Measurements from ENCODE around the gene MTO1.
"Not testable (repeated sequence)": the region's sequence is repeated elsewhere in the genome, so short reads cannot be mapped to it uniquely, and the experiment has no call there.

The MTO1 gene

DNA sequence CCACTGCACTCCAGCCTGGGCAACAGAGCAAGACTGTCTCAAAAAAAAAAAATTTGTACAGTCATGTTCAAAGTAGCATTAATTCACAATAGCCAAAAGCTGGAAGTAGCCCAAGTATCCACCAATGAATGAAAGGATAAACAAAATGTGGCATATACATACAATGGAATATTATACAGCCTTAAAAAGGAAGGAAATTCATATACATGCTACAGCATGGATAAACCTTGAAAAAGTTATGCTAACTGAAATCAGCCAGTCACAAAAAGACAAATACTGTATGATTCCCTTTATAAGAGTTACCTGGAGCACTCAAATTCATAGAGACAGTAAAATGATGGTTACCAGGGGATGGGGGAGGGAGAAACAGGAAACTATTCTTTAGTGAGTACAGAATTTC lies 43.6 kb downstream of the MTO1 start:
- no peak for DNase-seq

DNA sequence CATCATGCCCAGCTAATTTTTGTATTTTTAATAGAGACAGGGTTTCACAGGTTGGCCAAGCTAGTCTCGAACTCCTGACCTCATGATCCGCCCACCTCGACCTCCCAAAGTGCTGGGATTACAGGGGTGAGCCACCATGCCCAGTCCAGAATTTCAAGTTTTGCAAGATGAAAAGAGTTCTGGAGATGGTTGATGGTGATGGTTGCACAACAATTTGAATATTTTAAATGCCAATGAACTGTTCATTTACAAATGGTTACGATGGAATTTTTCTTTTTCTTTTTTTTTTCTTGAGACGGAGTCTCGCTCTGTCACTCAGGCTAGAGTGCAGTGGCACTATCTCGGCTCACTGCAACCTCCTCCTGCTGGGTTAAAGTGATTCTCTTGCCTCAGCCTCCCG lies 44.2 kb downstream of the MTO1 start:
- not testable (repeated sequence) for DNase-seq

DNA sequence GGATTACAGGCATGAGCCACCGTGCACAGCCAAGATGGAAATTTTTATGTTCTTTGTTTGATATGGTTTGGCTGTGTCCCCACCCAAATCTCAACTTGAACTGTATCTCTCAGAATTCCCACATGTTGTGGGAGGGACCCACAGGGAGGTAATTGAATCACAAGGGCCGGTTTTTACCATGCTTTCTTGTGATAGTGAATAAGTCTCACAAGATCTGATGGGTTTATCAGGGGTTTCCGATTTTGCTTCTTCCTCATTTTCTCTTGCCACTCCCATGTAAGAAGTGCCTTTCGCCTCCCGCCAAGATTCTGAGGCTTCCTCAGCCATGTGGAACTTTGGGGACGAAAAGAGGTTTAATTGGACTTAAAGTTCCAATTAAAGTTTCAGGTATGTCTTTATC lies 44.7 kb downstream of the MTO1 start:
- no peak for DNase-seq

DNA sequence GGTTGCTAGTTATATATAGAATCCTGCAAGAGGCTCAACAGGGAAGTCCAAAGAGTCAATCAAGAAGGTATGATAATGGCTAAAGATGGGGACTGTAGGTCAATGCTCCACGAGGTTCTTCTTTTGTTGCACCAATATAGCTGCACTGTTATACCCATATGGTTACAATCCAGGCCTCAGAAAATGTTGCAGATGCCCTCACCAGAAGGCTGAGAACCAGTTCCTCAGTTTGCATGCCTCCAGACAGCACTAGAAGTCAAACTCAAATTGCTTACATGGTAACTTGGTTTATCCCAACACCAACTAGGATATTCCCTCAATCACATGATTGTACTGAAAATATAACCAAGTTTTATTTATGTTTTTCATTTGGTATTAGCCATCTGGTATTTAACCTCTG lies 47.2 kb downstream of the MTO1 start:
- no peak for DNase-seq

DNA sequence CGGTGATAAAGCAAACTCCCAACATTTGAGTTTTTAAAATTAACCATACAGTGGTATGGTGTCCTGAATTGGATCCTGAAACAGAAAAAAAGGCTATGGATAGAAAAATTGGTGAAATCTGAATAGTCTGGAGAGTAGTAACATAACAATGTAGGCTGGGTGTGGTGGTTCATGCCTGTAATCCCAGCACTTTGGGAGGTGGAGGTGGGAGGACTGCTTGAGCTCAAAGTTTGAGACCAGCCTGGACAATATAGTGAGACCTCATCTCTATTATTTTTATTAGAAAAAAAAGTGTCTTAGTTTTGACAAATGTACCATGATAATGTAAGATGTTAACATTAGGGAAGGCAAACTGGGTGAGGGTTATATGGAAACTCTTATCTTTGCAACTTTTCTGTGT lies 48.3 kb downstream of the MTO1 start:
- DNase-seq: no peak

DNA sequence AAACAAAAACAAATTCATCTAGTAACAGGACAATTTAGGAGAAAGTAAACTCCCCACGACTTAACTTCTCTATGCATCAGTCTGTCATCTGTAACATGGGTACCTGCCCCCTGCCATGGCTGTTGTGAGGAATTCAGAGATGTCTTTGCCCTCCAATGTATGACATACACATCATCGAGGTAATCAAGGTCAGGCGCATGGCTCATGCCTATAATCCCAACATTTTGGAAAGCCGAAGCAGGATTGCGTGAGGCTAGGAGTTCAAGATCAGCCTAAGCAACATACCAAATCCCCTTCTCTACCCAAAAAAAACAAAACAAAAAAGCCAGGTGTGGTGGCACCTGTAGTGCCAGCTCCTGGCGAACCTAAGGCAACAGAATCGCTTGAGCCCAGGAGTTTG lies 50.3 kb downstream of the MTO1 start:
- DNase-seq: no peak

DNA sequence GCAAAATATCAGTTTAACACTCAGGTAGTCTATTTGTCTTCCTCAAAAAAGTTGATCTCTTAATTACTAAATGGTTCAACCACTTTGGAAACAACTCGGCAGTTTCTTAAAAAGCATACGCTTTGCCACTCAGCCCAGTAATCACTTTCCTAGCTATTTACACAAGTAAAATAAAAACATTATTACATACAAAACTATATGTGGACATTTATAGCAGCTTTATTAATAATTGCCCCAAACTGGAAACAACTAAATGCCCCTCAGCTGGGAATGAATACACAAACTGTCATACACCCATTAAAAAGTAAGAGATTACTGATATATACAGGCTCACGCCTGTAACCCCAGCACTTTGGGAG lies 51.9 kb downstream of the MTO1 start:
- no peak for DNase-seq

DNA sequence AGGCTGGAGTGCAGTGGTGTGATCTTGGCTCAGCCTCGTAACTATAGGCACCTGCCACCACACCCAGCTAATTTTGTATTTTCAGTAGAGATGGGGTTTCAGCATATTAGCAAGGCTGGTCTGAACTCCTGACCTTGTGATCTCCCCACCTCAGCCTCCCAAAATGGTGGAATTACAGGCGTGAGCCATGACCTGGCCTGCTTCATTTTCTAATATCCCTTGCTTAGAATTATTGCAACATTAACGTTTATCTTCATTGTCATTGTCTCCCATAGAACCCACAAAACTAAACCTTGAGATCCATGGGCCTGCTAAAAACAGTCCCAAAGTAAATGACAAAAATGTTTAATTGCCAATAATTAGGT lies 53.2 kb downstream of the MTO1 start:
- no peak for DNase-seq

DNA sequence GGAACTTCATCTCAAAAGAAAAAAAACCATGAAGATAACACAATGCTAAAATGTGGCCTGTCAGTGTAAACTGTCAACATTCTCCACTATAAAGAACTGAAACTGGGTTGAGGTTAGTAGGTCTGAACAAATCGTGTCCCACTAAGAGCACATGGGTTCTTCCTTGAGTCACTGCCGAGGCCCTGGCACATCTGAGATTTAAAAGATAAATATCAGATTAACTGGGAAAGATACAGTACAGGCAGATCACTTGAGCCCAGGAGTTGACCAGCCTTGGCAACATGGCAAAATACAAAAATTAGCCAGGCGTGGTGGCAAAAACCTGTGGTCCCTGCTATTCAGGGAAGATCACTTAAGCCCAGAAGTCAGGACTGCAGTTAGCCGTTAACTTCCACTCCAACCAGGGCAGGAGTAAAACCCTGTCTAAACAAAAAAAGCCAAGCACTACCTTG lies 53.7 kb downstream of the MTO1 start:
- DNase-seq: no peak

DNA sequence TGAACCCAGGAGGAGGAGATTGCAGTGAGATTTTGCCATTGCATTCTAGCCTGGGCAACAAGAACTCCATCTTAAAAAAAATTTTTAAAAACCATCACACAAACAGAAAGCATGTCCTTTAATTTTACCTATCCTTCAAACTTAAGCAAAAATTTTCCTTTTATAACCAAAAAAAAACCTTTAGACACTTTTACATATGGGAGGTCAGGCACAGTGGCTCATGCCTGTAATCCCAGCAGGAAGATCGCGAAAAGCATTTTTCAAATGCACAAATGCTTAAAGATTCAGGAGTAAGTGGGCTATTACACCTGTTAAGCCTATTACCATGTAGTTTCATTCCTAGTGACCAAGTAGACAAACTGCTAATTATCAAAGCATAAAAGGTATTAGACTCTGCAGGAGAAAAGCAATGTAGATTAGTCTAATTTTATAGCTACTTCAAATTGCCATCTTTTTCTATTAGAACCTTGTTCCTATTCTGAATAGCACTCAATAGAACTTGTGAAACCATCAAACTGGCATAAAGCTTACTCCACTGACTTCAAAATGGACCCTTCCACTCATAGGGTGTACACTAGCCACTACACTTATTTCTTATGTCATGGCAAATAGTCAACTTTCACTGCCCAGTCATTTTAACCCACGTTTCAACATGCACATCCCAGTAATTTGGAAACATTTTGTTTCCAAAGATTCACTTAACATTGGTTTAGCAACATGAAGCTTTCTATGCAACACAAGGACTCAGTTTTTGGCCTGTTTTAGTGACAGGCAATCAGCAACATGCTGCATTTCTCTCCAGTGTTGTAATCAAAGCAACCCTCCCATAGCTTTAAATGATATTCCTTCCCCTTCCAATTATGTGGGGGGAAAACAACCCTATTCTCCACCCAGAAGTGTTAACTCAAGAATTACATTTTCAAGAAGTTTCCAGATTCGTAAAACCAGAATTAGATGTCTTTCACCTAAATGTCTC lies 55.3 kb downstream of the MTO1 start:
- DNase-seq: no peak

DNA sequence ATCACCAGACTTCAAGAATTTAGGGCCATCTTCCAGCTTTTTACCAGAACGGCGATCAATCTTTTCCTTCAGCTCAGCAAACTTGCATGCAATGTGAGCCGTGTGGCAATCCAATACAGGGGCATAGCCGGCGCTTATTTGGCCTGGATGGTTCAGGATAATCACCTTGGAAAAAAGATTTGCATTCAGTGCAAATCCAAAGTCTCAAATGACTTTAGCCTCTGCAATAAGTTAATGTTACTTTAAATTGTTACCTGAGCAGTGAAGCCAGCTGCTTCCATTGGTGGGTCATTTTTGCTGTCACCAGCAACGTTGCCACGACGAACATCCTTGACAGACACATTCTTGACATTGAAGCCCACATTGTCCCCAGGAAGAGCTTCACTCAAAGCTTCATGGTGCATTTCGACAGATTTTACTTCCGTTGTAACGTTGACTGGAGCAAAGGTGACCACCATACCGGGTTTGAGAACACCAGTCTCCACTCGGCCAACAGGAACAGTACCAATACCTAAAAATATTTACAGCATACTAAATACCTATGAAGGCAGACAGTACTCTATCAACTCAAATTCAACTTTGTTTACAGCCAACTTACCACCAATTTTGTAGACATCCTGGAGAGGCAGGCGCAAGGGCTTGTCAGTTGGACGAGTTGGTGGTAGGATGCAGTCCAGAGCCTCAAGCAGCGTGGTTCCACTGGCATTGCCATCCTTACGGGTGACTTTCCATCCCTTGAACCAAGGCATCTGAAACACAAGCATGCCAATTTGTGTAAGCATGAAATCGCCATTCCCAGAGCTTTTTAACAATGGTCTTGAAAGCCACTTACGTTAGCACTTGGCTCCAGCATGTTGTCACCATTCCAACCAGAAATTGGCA lies 56.8 kb downstream of the MTO1 start:
- DNase-seq: not testable (repeated sequence)

DNA sequence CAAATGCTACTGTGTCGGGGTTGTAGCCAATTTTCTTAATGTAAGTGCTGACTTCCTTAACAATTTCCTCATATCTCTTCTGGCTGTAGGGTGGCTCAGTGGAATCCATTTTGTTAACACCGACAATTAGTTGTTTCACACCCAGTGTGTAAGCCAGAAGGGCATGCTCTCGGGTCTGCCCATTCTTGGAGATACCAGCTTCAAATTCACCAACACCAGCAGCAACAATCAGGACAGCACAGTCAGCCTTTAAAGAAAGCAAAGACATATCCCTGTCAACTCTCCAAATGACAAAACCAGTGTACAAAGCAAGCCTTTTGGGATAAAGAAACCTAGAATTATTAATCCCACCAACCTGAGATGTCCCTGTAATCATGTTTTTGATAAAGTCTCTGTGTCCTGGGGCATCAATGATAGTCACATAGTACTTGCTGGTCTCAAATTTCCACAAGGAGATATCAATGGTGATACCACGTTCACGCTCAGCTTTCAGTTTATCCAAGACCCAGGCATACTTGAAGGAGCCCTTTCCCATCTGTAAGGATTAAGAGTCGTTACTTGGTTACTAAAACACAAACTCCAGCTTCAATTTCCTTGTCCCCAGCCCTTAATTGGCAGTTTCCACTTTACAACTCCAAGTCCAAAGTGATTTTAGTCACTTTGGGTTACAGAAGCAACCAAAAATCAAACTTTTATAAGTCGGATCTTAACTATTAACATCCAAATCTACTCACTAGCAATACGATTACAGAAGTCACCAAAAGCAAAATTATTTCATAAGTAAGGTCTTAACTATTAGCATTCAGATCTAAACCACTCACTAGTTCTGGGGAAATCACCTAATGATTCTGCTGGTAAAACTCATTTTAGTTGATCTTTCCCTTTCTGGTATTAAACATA lies 57.7 kb downstream of the MTO1 start:
- not testable (repeated sequence) for DNase-seq

DNA sequence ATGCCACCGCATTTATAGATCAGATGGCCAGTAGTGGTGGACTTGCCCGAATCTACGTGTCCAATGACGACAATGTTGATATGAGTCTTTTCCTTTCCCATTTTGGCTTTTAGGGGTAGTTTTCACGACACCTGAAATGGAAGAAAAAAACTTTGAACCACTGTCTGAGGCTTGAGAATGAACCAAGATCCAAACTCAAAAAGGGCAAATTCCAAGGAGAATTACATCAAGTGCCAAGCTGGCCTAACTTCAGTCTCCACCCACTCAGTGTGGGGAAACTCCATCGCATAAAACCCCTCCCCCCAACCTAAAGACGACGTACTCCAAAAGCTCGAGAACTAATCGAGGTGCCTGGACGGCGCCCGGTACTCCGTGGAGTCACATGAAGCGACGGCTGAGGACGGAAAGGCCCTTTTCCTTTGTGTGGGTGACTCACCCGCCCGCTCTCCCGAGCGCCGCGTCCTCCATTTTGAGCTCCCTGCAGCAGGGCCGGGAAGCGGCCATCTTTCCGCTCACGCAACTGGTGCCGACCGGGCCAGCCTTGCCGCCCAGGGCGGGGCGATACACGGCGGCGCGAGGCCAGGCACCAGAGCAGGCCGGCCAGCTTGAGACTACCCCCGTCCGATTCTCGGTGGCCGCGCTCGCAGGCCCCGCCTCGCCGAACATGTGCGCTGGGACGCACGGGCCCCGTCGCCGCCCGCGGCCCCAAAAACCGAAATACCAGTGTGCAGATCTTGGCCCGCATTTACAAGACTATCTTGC lies 58.6 kb downstream of the MTO1 start:
- DNase-seq: no peak

DNA sequence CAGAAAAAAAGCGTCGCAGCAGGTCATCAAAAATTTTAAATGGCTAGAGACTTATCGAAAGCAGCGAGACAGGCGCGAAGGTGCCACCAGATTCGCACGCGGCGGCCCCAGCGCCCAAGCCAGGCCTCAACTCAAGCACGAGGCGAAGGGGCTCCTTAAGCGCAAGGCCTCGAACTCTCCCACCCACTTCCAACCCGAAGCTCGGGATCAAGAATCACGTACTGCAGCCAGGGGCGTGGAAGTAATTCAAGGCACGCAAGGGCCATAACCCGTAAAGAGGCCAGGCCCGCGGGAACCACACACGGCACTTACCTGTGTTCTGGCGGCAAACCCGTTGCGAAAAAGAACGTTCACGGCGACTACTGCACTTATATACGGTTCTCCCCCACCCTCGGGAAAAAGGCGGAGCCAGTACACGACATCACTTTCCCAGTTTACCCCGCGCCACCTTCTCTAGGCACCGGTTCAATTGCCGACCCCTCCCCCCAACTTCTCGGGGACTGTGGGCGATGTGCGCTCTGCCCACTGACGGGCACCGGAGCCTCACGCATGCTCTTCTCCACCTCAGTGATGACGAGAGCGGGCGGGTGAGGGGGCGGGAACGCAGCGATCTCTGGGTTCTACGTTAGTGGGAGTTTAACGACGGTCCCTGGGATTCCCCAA lies 59.3 kb downstream of the MTO1 start, which contains the start of gene EEF1A1:
Gene EEF1A1, minus strand, starts transcription at position 345 of the 663 bp plus-strand sequence. CDS start 1,006 bp downstream, outside the sequence.
- peak; percentile 87 to 90 for DNase-seq

DNA sequence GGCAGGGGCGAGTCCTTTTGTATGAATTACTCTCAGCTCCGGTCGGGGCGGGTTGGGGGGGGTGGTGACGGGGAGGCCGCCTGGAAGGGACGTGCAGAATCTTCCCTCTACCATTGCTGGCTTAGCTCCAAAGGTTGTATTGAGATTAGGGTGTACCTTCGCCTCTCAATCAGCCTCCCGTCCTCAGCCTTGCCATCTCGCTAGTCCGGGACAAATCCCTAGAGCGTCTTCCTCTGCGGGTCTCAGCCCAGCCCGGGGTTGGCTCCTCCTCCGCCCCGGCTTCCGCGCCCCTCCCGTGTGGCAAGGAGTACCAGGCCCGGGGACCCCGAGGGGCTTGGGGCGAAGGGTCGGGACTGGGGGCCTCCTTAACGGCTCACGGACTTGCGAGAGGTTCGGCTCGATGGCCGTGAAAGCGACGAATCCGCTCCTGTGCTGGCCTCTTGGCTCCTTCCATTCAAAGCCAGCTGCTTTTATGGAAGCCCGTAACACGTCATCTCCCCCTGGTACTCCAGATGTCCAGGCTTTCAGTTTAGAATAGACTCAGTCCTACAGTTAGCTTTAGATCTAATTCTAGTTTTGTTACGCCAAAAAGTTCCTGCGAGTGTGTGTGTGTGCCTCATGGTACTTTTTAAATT lies 59.9 kb downstream of the MTO1 start:
- DNase-seq: no peak

DNA sequence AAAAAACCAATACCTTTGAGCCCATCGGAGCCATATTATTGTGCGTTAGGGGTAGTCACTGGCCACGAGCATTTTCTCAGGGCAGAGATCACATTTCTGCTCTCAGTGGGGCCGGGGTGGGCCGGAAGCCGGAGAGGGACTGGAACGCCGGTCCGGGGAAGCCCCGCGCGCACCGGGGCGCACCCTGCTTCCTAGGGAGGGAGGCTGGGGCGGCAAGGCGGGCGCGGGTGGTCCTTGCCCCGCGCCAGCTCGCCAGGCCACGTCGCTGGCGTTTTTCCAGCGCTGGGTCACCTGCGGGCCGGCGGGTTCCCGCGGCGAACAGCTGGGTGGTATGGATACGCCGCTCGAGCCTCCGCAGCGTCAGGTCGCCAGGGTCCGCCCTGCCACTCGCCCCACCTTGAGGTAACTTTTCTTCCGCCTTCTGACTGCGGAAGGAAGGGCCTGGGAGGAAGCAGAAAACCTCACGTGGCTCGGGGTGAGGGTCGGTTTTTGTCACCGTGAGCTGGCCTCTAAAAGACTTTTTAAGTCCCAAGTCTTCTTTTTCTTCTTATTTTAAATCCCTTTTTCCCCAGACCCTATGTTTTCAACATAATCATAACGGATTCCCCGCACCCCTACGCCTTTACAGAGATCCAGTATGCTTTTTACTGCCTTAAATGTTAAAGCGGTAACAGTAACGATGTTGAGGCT lies 62.0 kb downstream of the MTO1 start:
- DNase-seq: no peak

DNA sequence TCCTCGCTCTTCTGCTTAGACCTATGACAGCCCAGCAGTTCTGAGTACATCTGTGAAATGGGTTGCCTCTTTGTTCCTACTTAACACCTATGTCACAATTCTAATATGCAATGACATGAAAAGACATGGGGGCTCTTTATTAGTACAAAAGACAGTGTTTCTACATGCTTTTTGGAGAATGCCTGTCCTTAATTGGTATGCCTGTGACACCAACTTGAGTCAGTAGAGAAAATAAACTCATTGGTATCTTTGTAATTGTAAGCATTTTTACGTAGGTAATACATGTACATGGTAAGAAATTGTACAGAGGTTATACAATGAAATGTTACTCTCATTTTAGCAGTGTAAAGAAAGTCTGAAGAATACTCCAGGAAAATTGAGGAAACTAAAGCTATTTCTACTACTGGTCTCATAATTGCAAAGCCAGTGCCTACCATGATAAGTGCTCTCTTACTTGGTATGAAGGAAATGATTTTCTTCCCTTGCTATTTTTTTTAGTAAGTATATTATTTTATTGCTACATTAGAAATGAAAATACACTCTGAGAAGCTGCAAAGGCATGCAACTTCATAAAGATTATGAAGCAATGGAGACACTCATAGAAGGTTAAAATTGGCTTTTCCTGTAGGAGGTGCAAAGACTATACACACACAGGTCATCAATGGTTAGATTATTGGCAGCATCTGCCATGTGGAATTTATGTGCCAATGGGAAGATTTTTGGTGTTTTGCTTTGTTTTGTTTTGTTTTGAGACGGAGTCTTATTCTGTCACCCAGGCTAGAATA lies 64.2 kb downstream of the MTO1 start:
- DNase-seq: no peak

DNA sequence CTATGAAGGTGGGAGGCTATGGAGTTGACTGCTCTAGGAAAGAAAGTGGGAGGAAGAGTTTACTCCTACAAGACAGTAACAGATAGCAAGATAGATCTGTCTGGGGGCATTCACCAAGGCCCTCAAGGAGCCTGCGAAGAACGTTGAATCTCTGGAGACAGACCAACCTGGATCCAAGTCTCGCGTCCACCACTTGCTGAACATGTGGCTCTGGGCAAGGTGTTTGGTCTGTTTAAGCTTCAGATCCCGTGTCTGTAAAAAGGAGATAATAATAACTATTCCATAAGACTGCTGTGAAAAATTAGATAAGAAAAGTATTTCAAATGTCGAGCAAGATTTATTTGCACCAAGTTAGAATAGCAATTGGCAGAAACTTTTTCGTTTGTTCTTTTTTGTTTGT lies 67.4 kb downstream of the MTO1 start:
- DNase-seq: no peak

DNA sequence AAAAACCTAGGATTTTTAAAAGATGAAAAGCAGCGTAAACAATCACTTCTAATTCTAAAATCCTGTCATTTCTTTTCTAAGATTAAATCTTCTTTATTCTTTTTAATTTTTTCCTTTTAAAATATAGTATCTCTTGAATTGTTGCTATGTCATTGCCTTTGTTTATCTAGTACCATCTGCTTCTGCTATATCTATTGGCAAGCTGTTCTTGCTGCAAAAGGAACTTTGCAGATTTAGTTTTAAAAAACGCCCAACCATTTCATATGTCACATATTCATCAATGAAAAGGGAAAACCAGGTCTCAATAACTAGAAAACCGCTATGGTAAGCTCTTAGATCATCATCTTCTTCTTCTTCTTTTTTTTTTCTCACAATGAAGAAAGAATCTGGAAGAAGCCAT lies 70.8 kb downstream of the MTO1 start:
- DNase-seq: no peak

Data from cerebellar nuclear complex (tissue), 1 donor.